Calu3 (cell line): ENCODE results near the gene SEC62. TPM values are rescaled to one million over a fixed set of nuclear protein-coding genes. Genes with fewer than 3 reads are reported as not detected.
A peak's percentile ranks its signal among the peaks of the same experiment; 100 is the strongest.

ENCODE experiments used
- BruUV-seq: library from RNA; stranded (reverse); fragments of 400-500 nt; replicated peaks from 2 replicates; lab custom pipeline; 2021; lab: Mats Ljungman, UMichigan
- CTCF ChIA-PET: fragments of 300-600 bp; sonication (Branson Sonifier 250); formaldehyde crosslinking; loops from one replicate; lab custom pipeline; 2022; ENCODE audit warnings: antibody characterized with exemption; lab: Charles Lee
- DNase-seq: peaks from one replicate; pipeline ENCODE4 v3.0.0; 2022
- H3K27ac Mint-ChIP-seq: one replicate; pipeline ENCODE4 v1.8.0; 2022; ENCODE audit warnings: mixed read lengths; ENCODE audit not compliant: unreplicated experiment
- H3K27me3 Mint-ChIP-seq: one replicate; pipeline ENCODE4 v1.8.0; 2022; ENCODE audit warnings: mixed read lengths; ENCODE audit not compliant: unreplicated experiment
- H3K36me3 Mint-ChIP-seq: one replicate; pipeline ENCODE4 v1.8.0; 2022; ENCODE audit warnings: mild to moderate bottlenecking, moderate library complexity, mixed read lengths; ENCODE audit not compliant: insufficient read depth, unreplicated experiment
- H3K4me1 Mint-ChIP-seq: one replicate; pipeline ENCODE4 v1.8.0; 2022; ENCODE audit warnings: mild to moderate bottlenecking, low read depth, mixed read lengths; ENCODE audit not compliant: unreplicated experiment
- H3K4me3 Mint-ChIP-seq: one replicate; pipeline ENCODE4 v1.8.0; 2022; ENCODE audit warnings: mild to moderate bottlenecking, low read depth, moderate library complexity, mixed read lengths; ENCODE audit not compliant: unreplicated experiment
- H3K9me3 Mint-ChIP-seq: one replicate; pipeline ENCODE4 v1.8.0; 2022; ENCODE audit warnings: low read depth, mixed read lengths; ENCODE audit not compliant: unreplicated experiment
- CTCF ChIP-seq: fragments of 200-600 bp; IDR thresholded peaks from one replicate; pipeline ENCODE4 v1.8.0; 2022; ENCODE audit warnings: antibody characterized with exemption; ENCODE audit not compliant: unreplicated experiment
- intact Hi-C: fragments of 100-400 bp; cut with micrococcal nuclease; formaldehyde crosslinking; loops from one replicate; pipeline ENCODE4 v1.10.0; 2022; ENCODE audit not compliant: unreplicated experiment
- total RNA-seq: library from RNA; stranded (reverse); gene quantifications from 2 replicates; pipeline ENCODE4 v1.2.3, GENCODE V29; 2022

Gene SEC62
- total RNA-seq, 1 experiment from 2014 or later = 148 TPM

DNA sequence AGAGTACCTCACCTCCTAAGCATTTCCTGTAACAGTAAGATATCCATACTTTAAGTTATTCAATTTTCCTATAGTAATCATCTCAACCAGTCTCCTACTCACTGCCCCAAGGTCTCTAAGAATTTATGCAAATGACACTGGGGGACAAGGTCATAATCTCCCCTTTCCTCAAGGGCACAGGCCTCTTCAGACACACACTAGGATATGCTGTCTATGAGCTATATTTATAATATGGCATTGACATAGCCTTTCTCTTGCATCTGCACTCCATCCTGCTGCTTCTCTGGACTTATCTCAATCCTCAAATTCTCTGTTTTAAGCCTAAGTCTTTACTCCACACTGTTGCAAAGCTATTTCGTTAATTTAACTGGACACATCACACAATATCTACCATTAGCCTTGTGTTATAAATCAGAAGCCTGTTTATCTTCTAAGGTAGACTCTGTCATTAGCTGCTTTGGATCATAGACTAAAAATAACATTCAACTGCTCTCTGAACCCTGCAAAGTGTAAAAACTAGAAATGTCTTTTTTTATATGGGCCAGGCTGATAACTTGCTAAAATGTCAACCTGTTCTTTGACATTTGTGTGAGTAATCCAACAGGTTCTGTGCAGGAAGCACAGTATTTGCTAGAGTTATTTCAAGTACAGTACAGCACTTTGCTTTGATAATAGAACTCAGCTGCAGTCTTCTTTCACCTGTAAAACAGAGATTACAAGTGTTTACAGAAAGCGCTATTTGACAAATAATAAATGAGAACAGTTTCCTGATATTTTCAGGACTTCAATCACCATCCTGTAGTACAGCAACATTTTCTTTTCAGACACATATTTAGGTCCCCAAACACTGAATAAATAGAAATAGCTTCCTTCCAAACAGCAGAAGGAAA, 17.8 kb upstream of the SEC62 start:
- DNase-seq = no peak
- Mint-ChIP-seq H3K4me3 (no peak overlapping the region), H3K4me1 (no peaks in the 10 kb centered on the region), H3K27ac (no peak overlapping the region), H3K27me3 (no peaks in the 10 kb centered on the region), H3K36me3 (no peaks in the 10 kb centered on the region), H3K9me3 (no peaks in the 10 kb centered on the region)
- CTCF ChIA-PET = interaction anchor here (1.5 to 1.8 kb wide), 2 partner anchors 17 to 23 kb away, joined by 4 to 5 read pairs; partner anchors contain the start of gene SEC62
- BruUV-seq = no TSS peak
- no peak for TF ChIP-seq CTCF
- intact Hi-C loops = no loop called here

DNA sequence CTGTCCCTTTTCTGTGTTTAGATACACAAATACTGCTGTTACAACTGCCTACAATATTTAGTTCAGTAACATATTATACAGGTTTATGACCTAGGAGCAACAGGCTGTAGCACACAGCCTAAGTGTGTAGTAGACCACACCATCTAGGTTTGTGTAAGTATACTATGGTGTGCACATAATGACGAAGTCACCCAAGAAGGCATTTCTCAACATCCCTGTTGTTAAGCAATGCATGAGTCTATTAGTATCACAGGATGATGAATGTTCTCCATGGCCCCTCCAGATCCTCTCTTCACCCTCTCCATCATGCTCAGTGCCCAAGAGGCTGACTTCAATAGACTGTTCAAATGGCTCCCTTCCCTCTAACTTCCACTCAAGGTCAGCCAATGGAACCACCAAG, 14.6 kb upstream of the SEC62 start:
- Mint-ChIP-seq H3K27ac (no peak overlapping the region), H3K4me1 (no peaks in the 10 kb centered on the region), H3K4me3 (no peak overlapping the region), H3K36me3 (no peaks in the 10 kb centered on the region), H3K9me3 (no peaks in the 10 kb centered on the region), H3K27me3 (peaks cover 13% of the 10 kb centered on the region)
- no peak for TF ChIP-seq CTCF
- CTCF ChIA-PET = no interaction called here
- BruUV-seq = no TSS peak
- intact Hi-C loops = no loop called here
- no peak for DNase-seq

DNA sequence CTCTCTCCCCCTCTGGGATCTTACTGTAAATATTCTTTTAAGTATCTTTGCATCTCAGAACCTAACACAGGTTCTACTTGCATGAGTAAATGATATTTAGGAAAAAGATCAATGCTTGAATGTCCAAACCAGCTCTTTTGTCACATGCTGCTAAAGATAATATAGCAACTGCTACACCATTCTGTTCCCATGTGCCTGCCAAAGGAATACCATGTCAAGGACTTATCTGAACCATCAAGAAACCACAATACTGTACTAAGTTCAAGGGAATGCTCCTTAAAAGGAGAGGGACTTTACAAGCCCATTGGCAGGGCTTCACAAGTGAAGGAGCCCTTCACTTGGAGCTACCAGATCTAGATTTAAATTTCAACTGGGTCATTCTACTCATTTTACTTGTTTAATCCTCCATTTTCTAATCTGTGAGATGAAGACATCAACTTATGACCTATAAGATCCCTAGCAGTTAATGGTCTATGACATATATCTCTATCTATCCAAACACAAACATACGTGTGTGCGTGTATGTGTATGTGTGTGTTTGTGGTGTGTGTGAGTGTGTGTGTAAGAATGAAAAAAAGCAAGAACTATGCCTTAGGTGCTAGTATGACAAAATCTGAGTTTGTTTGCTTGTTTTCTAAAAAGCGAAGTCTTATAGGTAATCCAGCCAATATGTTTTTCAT, 13.0 kb upstream of the SEC62 start:
- no peak for TF ChIP-seq CTCF
- no peak overlapping the region for H3K4me3 Mint-ChIP-seq
- H3K4me1 Mint-ChIP-seq = no peaks in the 10 kb centered on the region
- DNase-seq = no peak
- peaks cover 13% of the 10 kb centered on the region for H3K27me3 Mint-ChIP-seq
- H3K9me3 Mint-ChIP-seq = no peaks in the 10 kb centered on the region
- BruUV-seq = no TSS peak
- no peaks in the 10 kb centered on the region for H3K36me3 Mint-ChIP-seq
- CTCF ChIA-PET = no interaction called here
- intact Hi-C loops = no loop called here
- peak overlapping the region; percentile 24 for H3K27ac Mint-ChIP-seq

DNA sequence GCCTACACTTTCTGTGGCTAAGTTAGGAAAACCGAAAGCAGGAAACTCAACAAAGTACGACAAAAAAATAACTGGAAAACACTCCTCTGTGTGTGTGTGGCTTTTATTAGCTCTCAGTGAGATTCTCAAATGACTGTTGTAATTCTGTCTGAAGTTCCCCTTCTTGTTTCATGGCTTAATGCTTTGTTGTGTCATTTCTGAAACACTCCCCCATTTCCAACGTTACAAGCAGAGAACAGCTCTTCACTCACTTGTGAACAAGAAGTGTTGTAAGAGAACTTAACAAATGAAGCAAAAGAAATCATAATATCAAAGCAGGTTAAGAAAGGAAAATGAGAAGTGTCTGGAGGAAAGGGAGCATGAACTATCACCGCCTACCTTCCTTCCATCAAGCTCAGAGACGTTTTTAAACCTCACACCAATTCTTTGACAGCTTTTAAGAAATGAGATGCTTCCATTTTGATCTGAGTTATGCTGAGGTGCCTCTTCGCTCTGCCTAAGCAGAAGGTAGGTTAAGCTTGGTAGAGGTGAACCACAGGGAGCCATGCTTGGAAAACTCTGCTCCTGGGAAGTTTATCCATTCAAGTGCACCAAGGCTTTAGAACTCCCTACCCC, 12.4 kb upstream of the SEC62 start:
- Mint-ChIP-seq H3K36me3 (no peaks in the 10 kb centered on the region), H3K27ac (peak overlapping the region; percentile 24), H3K4me3 (no peak overlapping the region), H3K27me3 (peaks cover 19% of the 10 kb centered on the region), H3K4me1 (no peaks in the 10 kb centered on the region), H3K9me3 (no peaks in the 10 kb centered on the region)
- intact Hi-C loops = no loop called here
- TF ChIP-seq CTCF = no peak
- no TSS peak for BruUV-seq
- CTCF ChIA-PET = interaction anchor here (0.6 kb wide), 1 partner anchor 17 kb away, joined by 3 read pairs; no protein-coding TSS in a partner anchor
- no peak for DNase-seq
